ENCODE data around the gene PBX3. TPM values are rescaled to one million over a fixed set of nuclear protein-coding genes. Genes with fewer than 3 reads are reported as not detected.

The PBX3 gene
- total RNA-seq (10 to 100 TPM; 47.3 to 79.6 (median 57.1) TPM), polyA plus RNA-seq (10 to 100 TPM; 14.5 to 24.5 TPM)
- long read RNA-seq, donor 1, transcript PBX3-201 (8 exons, 2,755 nt) = minor isoform, 9 of 84 reads
- long read RNA-seq, donor 1, transcript PBX3-204 (9 exons, 2,775 nt) = major isoform, 56 of 84 reads
- long read RNA-seq, donor 1, partial matches to known transcripts = 11 of 84 reads
- long read RNA-seq, donor 1, other reads (novel, unspliced or antisense) = 4 of 84 reads
- long read RNA-seq, donor 2, transcript PBX3-204 (9 exons, 2,775 nt) = major isoform, 59 of 91 reads
- long read RNA-seq, donor 2, transcript PBX3-201 (8 exons, 2,755 nt) = minor isoform, 10 of 91 reads
- long read RNA-seq, donor 2, partial matches to known transcripts = 9 of 91 reads
- long read RNA-seq, donor 2, other reads (novel, unspliced or antisense) = 10 of 91 reads
- long read RNA-seq, donor 3, transcript PBX3-204 (9 exons, 2,775 nt) = major isoform, 32 of 47 reads
- long read RNA-seq, donor 3, transcript PBX3-201 (8 exons, 2,755 nt) = minor isoform, 7 of 47 reads
- long read RNA-seq, donor 3, partial matches to known transcripts = 4 of 47 reads
- long read RNA-seq, donor 3, other reads (novel, unspliced or antisense) = 3 of 47 reads

GRCh38 chr9:125747053-125747764, at the start of gene PBX3:
Gene PBX3 (plus strand): TSS chr9:125747373.
- ATAC-seq = peak in 5 of 8 donors; percentile 2 to 11 (median 5)
- peaks cover 5 to 42% (median 36%) of the 10 kb centered on the region in 9 donors for H3K4me1 ChIP-seq
- H3K36me3 ChIP-seq = peaks cover 0 to 4% (median 0%) of the 10 kb centered on the region in 9 donors
- no peak for TF ChIP-seq CTCF (IDR thresholded peaks at IDR 0.05)
- no peaks in the 10 kb centered on the region for H3K27me3 ChIP-seq
- intact Hi-C loops (cut with DNase I) = loop anchor here in 4 of 10 donors (5.0 to 10.0 kb wide), 5 partner anchors 40 to 192 kb away; partner anchors contain the start of gene MAPKAP1 (in 2 of the 4)
- no peaks in the 10 kb centered on the region for H3K9me3 ChIP-seq
- peak within 1 kb of the TSS; percentile 87 to 94 (median 91) for H3K4me3 ChIP-seq
- H3K27ac ChIP-seq = peak within 1 kb of the TSS; percentile 68 to 94 (median 88)
- peak; percentile 48 to 62 for DNase-seq
- WGBS, 2 donors = 0 to 1% methylated on average over 28 to 98 of the region's 107 CpGs

- Histone ChIP-seq H3K36me3 (no peaks in the 10 kb centered on the region), H3K9me3 (no peaks in the 10 kb centered on the region), H3K27me3 (no peaks in the 10 kb centered on the region), H3K4me1 (peaks cover 0 to 24% (median 13%) of the 10 kb centered on the region in 9 donors), H3K27ac (no peak overlapping the region), H3K4me3 (no peak overlapping the region)
- ATAC-seq (no peak), DNase-seq (no peak)
- 79 to 97% methylated on average over 3 of the region's 3 CpGs for WGBS, 2 donors
- intact Hi-C loops (cut with DNase I) = no loop called here
- TF ChIP-seq CTCF (IDR thresholded peaks at IDR 0.05) = no peak
Observed at GRCh38 chr9:125699870-125700269, 47.3 kb upstream of the PBX3 start.

- H3K27ac ChIP-seq = no peak overlapping the region
- no peak for ATAC-seq
- peaks cover 0 to 33% (median 11%) of the 10 kb centered on the region in 9 donors for H3K4me1 ChIP-seq
- WGBS, 2 donors = 92 to 93% methylated on average over 2 of the region's 2 CpGs
- H3K27me3 ChIP-seq = no peaks in the 10 kb centered on the region
- no peaks in the 10 kb centered on the region for H3K36me3 ChIP-seq
- H3K9me3 ChIP-seq = no peaks in the 10 kb centered on the region
- H3K4me3 ChIP-seq = no peak overlapping the region
- no peak for TF ChIP-seq CTCF (IDR thresholded peaks at IDR 0.05)
- intact Hi-C loops (cut with DNase I) = no loop called here
- DNase-seq = no peak
Observed at GRCh38 chr9:125700791-125701190, 46.4 kb upstream of the PBX3 start.

DNA sequence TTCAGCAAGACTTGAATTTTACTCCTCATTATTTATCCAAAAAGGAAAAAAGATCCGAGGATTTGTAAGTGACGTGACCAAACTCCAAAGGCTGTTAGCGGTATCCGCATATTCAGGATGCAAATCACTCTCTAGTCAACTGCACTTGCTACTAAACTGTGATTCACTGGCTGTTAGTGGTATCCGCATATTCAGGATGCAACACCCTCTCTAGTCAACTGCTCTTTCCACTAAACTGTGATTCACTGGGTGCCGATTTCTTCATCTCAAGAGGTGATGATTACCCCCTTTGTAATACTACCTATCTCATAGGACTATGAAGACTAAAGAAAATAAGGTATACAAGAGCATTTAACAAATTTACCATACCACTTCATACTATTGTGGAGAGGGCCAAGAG, 45.8 kb upstream of the PBX3 start:
- no peak overlapping the region for H3K27ac ChIP-seq
- no peak for ATAC-seq
- 90 to 91% methylated on average over 6 of the region's 6 CpGs for WGBS, 2 donors
- no peaks in the 10 kb centered on the region for H3K9me3 ChIP-seq
- no peaks in the 10 kb centered on the region for H3K36me3 ChIP-seq
- no peak for TF ChIP-seq CTCF (IDR thresholded peaks at IDR 0.05)
- peaks cover 0 to 35% (median 16%) of the 10 kb centered on the region in 9 donors for H3K4me1 ChIP-seq
- intact Hi-C loops (cut with DNase I) = no loop called here
- no peaks in the 10 kb centered on the region for H3K27me3 ChIP-seq
- DNase-seq = no peak
- H3K4me3 ChIP-seq = no peak overlapping the region

All from heart right ventricle (tissue), 16 donors.